GM12878 (cell line): ENCODE data around the gene WTIP. TPM values are rescaled to one million over a fixed set of nuclear protein-coding genes. Genes with fewer than 3 reads are reported as not detected.

Source experiments
- ATAC-seq: fragments of 200-7000 bp; cut with Tn5 transposase; 3 replicates; pipeline ENCODE4 v1.9.1; 2020; ENCODE audit warnings: mild to moderate bottlenecking, moderate library complexity
- BruUV-seq: library from RNA; stranded (reverse); fragments of 400-500 nt; replicated peaks from 2 replicates; lab custom pipeline; 2021; lab: Mats Ljungman, UMichigan
- CTCF ChIA-PET: fragments of 300-600 bp; sonication (Branson Sonifier 250); formaldehyde crosslinking; extraction: SDS; loops from one replicate; lab custom pipeline; 2021; ENCODE audit warnings: inconsistent platforms; lab: Yijun Ruan, JAX
- POLR2A ChIA-PET: fragments of 350-600 bp; formaldehyde crosslinking; extraction: SDS; loops from one replicate; lab custom pipeline; 2021; ENCODE audit warnings: inconsistent platforms; lab: Charles Lee
- RAD21 ChIA-PET: fragments of 300-600 bp; sonication (Branson Sonifier 250); formaldehyde crosslinking; loops from one replicate; lab custom pipeline; 2023; ENCODE audit warnings: antibody characterized with exemption; ENCODE audit not compliant: unreplicated experiment; lab: Charles Lee
- SMC1A ChIA-PET: fragments of 300-600 bp; sonication (Branson Sonifier 250); formaldehyde crosslinking; loops from one replicate; lab custom pipeline; 2023; ENCODE audit not compliant: unreplicated experiment, uncharacterized antibody; lab: Charles Lee
- DNase-seq: peaks from one replicate; pipeline ENCODE4 v3.0.0-alpha.2; 2011; ENCODE audit warnings: low read depth, low spot score
- FAIRE-seq: peaks from 3 replicates; lab custom pipeline; 2011; peaks lifted over from hg19 to GRCh38; lab: Jason Lieb, UNC
- H2AFZ ChIP-seq: 2 replicates; pipeline ENCODE4 v1.6.0; 2011; ENCODE audit warnings: low read depth, low read length, control low read depth; ENCODE audit not compliant: control insufficient read depth
- H3K27ac ChIP-seq: 2 replicates; pipeline ENCODE4 v1.5.1; 2011; ENCODE audit warnings: control low read depth; ENCODE audit not compliant: control insufficient read depth, insufficient read depth
- H3K27me3 ChIP-seq, 2 experiments: replicated peaks in 1 of 2; 2 replicates each; pipeline versions ENCODE4 v1.6.0 to v1.6.1; 2011; ENCODE audit warnings: low read length in 1 of 2; ENCODE audit not compliant: control insufficient read depth in 2 of 2, insufficient read depth in 2 of 2
- H3K36me3 ChIP-seq, 2 experiments: 2 replicates each; pipeline ENCODE4 v1.5.1; 2011; ENCODE audit warnings: low read length in 1 of 2; ENCODE audit not compliant: control insufficient read depth in 2 of 2, insufficient read depth in 2 of 2
- H3K4me1 ChIP-seq: 2 replicates; pipeline ENCODE4 v1.6.1; 2011; ENCODE audit warnings: mild to moderate bottlenecking, low read length, moderate library complexity, mixed read lengths; ENCODE audit not compliant: control insufficient read depth, insufficient read depth
- H3K4me2 ChIP-seq: 2 replicates; pipeline ENCODE4 v1.6.0; 2011; ENCODE audit warnings: control low read depth; ENCODE audit not compliant: control insufficient read depth, insufficient read depth
- H3K4me3 ChIP-seq: fragments of 200-600 bp; sonication (generic); 2 replicates; pipeline ENCODE4 v1.5.1; 2016
- H3K79me2 ChIP-seq: 2 replicates; pipeline ENCODE4 v1.6.0; 2011; ENCODE audit warnings: low read length; ENCODE audit not compliant: control insufficient read depth, insufficient read depth
- H3K9ac ChIP-seq: 2 replicates; pipeline ENCODE4 v1.8.0; 2011; ENCODE audit warnings: low read length, control low read depth, mixed read lengths; ENCODE audit not compliant: control insufficient read depth, insufficient read depth
- H3K9me3 ChIP-seq: replicated peaks from 3 replicates; pipeline ENCODE4 v1.5.1; 2011; ENCODE audit warnings: mild to moderate bottlenecking, low read length; ENCODE audit not compliant: control insufficient read depth, insufficient read depth
- H4K20me1 ChIP-seq: 2 replicates; pipeline ENCODE4 v1.6.0; 2011; ENCODE audit not compliant: control insufficient read depth, insufficient read depth
- ATF3 ChIP-seq: IDR thresholded peaks from 2 replicates; pipeline ENCODE4 v1.6.1; 2011; ENCODE audit warnings: low read depth, mild to moderate bottlenecking, low read length, moderate library complexity, borderline replicate concordance; ENCODE audit errors: extremely low read depth
- CHD1 ChIP-seq: IDR thresholded peaks from 2 replicates; pipeline ENCODE4 v1.6.1; 2012; ENCODE audit warnings: low read depth, low read length, improper control_type of control experiment
- CHD2 ChIP-seq: IDR thresholded peaks from 2 replicates; pipeline ENCODE4 v1.6.1; 2011; ENCODE audit warnings: low read depth, low read length, improper control_type of control experiment, borderline replicate concordance
- E2F8 ChIP-seq: fragments of 450-650 bp; IDR thresholded peaks from 2 replicates; pipeline ENCODE4 v1.6.1; 2018; ENCODE audit warnings: mild to moderate bottlenecking, low read depth, moderate library complexity; ENCODE audit not compliant: partially characterized antibody
- FOXK2 ChIP-seq: fragments of 450-650 bp; IDR thresholded peaks from 2 replicates; pipeline ENCODE4 v1.6.1; 2017; ENCODE audit warnings: mild to moderate bottlenecking, moderate library complexity
- MEF2A ChIP-seq: IDR thresholded peaks from 2 replicates; pipeline ENCODE4 v1.6.1; 2011; ENCODE audit warnings: low read depth, mild to moderate bottlenecking, low read length, moderate library complexity; ENCODE audit not compliant: insufficient read depth
- MTA2 ChIP-seq: fragments of 450-650 bp; IDR thresholded peaks from 2 replicates; pipeline ENCODE4 v1.6.1; 2016; ENCODE audit warnings: low read depth, mild to moderate bottlenecking, moderate library complexity
- PAX5 ChIP-seq: IDR thresholded peaks from 2 replicates; pipeline ENCODE4 v1.6.1; 2011; ENCODE audit warnings: low read depth, low read length, borderline replicate concordance
- PAX8 ChIP-seq: fragments of 450-650 bp; IDR thresholded peaks from 2 replicates; pipeline ENCODE4 v1.6.1; 2017; ENCODE audit warnings: mild to moderate bottlenecking, moderate library complexity
- STAT1 ChIP-seq: fragments of 450-650 bp; conservative IDR thresholded peaks from 2 replicates; pipeline ENCODE4 v1.6.1; 2014; ENCODE audit warnings: antibody characterized with exemption, mild to moderate bottlenecking
- STAT3 ChIP-seq: IDR thresholded peaks from 2 replicates; pipeline ENCODE4 v1.6.1; 2011; ENCODE audit warnings: low read depth, low read length, improper control_type of control experiment
- ZNF207 ChIP-seq: fragments of 450-650 bp; IDR thresholded peaks from 2 replicates; pipeline ENCODE4 v1.6.1; 2014; ENCODE audit warnings: antibody characterized with exemption, mild to moderate bottlenecking, borderline replicate concordance
- ZNF24 ChIP-seq: fragments of 450-650 bp; IDR thresholded peaks from 2 replicates; pipeline ENCODE4 v1.6.1; 2017; ENCODE audit warnings: antibody characterized with exemption, mild to moderate bottlenecking
- ZNF384 ChIP-seq: IDR thresholded peaks from 2 replicates; pipeline ENCODE4 v1.6.1; 2012; ENCODE audit warnings: low read depth, mild to moderate bottlenecking, low read length, improper control_type of control experiment, borderline replicate concordance
- WGBS: methylation state at CpG from one replicate; pipeline ENCODE4 v1.1.6; 2016; ENCODE audit warnings: low lambda C conversion rate; ENCODE audit not compliant: insufficient replicate concordance, insufficient coverage; ENCODE audit errors: missing lambda C conversion rate; 5-methylcytosine and 5-hydroxymethylcytosine counted together
- in situ Hi-C: fragments of 300-500 bp; cut with MboI; formaldehyde crosslinking; loops from 9 replicates; pipeline ENCODE4 v1.14.3; 2018; ENCODE audit warnings: mixed read lengths
- intact Hi-C: fragments of 100-400 bp; cut with micrococcal nuclease; formaldehyde crosslinking; loops from one replicate; pipeline ENCODE4 v1.14.2; 2022; ENCODE audit not compliant: unreplicated experiment
- polyA plus RNA-seq, 11 experiments: library from polyadenylated mRNA; depleted of rRNA in 4 of 11; unstranded in 6 of 11; stranded (reverse) in 5 of 11; fragments of >200 nt; fragmentation: Nextera tagmentation in 4 of 11; fragmentation: Illumina TruSeq in 1 of 11; extraction: Ambion mirVana in 4 of 11; extraction: Trizol in 1 of 11; gene quantifications; 1 replicate in 1 of 11; 2 replicates in 10 of 11; pipeline versions ENCODE4 v1.2.1 to v1.2.3, GENCODE V29; 2011 to 2016; ENCODE audit warnings: inconsistent platforms in 2 of 11, missing spikeins in 2 of 11, low read depth in 1 of 11
- total RNA-seq, 4 experiments: library from RNA; depleted of rRNA in 3 of 4; stranded (reverse); fragments of >200 nt in 3 of 4; fragmentation: Illumina TruSeq in 1 of 4; extraction: Trizol in 1 of 4; gene quantifications; 2 replicates each; pipeline versions ENCODE4 v1.2.1 to v1.2.3, GENCODE V29; 2013 to 2021
- TF ChIP-seq, protein P1 (sequence below): fragments of 450-650 bp; conservative IDR thresholded peaks from 2 replicates; pipeline ENCODE4 v1.6.1; 2017; ENCODE audit warnings: mild to moderate bottlenecking, moderate library complexity
- TF ChIP-seq, protein P2 (sequence below): fragments of 450-650 bp; IDR thresholded peaks from 2 replicates; pipeline ENCODE4 v1.6.1; 2017; ENCODE audit warnings: low read depth, mild to moderate bottlenecking, moderate library complexity

Gene WTIP
- total and polyA plus RNA-seq, 10 of the 15 experiments (the other 5 are each of a cell fraction or from before 2014, with no cell fraction given), result 0.06 to 0.77 (median 0.17) TPM; not detected in 2

- no peak for DNase-seq
- H3K27me3 ChIP-seq, result no peaks in the 10 kb centered on the region
- RAD21 ChIA-PET, result no interaction called here
- no peak overlapping the region for H3K4me2 ChIP-seq
- no peaks in the 10 kb centered on the region for H4K20me1 ChIP-seq
- in situ Hi-C loops (loop anchor here (10.0 kb wide), 1 partner anchor 711 kb away; no protein-coding TSS in a partner anchor), intact Hi-C loops (no loop called here)
- no peaks in the 10 kb centered on the region for H3K36me3 ChIP-seq
- no peak overlapping the region for H3K27ac ChIP-seq
- H3K9me3 ChIP-seq, result no peaks in the 10 kb centered on the region
- POLR2A ChIA-PET, result no interaction called here
- 82% methylated on average over 17 of the region's 18 CpGs for WGBS
- no peak overlapping the region for H3K9ac ChIP-seq
- no peaks in the 10 kb centered on the region for H3K4me1 ChIP-seq
- no peaks in the 10 kb centered on the region for H3K79me2 ChIP-seq
- no TSS peak for BruUV-seq
- H2AFZ ChIP-seq, result no peak overlapping the region
- FAIRE-seq, result no peak
- CTCF ChIA-PET, result no interaction called here
- SMC1A ChIA-PET, result no interaction called here
- TF ChIP-seq, protein P1, sequence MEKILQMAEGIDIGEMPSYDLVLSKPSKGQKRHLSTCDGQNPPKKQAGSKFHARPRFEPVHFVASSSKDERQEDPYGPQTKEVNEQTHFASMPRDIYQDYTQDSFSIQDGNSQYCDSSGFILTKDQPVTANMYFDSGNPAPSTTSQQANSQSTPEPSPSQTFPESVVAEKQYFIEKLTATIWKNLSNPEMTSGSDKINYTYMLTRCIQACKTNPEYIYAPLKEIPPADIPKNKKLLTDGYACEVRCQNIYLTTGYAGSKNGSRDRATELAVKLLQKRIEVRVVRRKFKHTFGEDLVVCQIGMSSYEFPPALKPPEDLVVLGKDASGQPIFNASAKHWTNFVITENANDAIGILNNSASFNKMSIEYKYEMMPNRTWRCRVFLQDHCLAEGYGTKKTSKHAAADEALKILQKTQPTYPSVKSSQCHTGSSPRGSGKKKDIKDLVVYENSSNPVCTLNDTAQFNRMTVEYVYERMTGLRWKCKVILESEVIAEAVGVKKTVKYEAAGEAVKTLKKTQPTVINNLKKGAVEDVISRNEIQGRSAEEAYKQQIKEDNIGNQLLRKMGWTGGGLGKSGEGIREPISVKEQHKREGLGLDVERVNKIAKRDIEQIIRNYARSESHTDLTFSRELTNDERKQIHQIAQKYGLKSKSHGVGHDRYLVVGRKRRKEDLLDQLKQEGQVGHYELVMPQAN, result no peak
- no peak for TF ChIP-seq PAX5
- TF ChIP-seq ZNF384, result no peak
- TF ChIP-seq CHD2, result no peak
- no peak for TF ChIP-seq STAT3
- TF ChIP-seq, protein P2, sequence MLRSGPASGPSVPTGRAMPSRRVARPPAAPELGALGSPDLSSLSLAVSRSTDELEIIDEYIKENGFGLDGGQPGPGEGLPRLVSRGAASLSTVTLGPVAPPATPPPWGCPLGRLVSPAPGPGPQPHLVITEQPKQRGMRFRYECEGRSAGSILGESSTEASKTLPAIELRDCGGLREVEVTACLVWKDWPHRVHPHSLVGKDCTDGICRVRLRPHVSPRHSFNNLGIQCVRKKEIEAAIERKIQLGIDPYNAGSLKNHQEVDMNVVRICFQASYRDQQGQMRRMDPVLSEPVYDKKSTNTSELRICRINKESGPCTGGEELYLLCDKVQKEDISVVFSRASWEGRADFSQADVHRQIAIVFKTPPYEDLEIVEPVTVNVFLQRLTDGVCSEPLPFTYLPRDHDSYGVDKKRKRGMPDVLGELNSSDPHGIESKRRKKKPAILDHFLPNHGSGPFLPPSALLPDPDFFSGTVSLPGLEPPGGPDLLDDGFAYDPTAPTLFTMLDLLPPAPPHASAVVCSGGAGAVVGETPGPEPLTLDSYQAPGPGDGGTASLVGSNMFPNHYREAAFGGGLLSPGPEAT, result no peak
- no peak for TF ChIP-seq FOXK2
- no peak for TF ChIP-seq ZNF24
- TF ChIP-seq MTA2, result no peak
- TF ChIP-seq ATF3, result no peak
- no peak for TF ChIP-seq CHD1
- TF ChIP-seq ZNF207, result no peak
- TF ChIP-seq MEF2A, result no peak
- no peak for TF ChIP-seq STAT1
- TF ChIP-seq PAX8, result no peak
- no peak for TF ChIP-seq E2F8
- ATAC-seq, result no peak
- no peak overlapping the region for H3K4me3 ChIP-seq
These were observed 13.9 kb downstream of the WTIP start for GRCh38 chr19:34495416-34495815.
